HG03439 (cell line): ENCODE measurements around the gene BNC1.
"Not testable (repeated sequence)": the region's sequence is repeated elsewhere in the genome, so short reads cannot be mapped to it uniquely, and the experiment has no call there.

ENCODE experiments used
- ATAC-seq: cut with Tn5 transposase; IDR thresholded peaks from one replicate; pipeline ENCODE4 v1.9.1; 2021; ENCODE audit warnings: mild to moderate bottlenecking, moderate library complexity; ENCODE audit not compliant: unreplicated experiment

Gene BNC1

DNA sequence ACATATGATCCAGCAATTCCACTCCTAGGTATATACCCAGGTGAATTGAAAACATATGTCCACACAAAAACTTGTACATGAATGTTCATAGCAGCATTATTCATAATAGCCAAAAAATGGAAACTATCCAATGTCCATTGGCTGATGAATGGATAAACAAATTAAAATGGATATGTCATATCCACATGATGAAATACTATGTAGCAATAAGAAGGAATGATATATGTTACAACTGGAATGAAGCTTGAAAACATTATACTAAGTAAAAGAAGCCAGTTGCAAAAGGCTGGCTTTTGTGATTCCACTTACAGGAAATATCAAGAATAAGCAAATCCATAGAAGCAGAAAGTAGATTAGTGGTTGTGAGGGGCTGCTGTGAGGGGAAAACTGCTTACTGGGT, 33.7 kb downstream of the BNC1 start:
- no peak for ATAC-seq

- no peak for ATAC-seq
Measured at GRCh38 chr15:83249030-83249343, 35.5 kb downstream of the BNC1 start.

- ATAC-seq = no peak
Measured at GRCh38 chr15:83248151-83249029, 36.1 kb downstream of the BNC1 start.

DNA sequence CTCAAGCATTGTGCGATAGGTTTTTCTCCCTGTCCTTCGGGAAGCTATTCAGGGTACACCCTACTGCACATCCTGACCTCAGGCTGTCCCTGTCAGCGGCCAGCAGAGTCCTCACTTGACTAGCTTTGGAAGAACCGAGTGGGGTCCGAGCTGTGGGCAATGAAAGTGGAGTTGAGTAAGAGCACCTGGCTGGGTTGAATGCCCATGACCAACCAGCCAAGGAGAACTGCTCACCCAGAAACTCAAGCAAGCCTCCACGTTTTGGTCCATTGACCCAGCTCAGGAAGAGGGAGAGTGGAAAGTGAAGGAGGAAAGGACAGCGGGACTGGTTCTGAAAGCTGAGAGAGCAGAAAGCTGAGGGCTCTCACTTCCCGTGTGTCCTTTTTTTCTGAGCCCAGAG, 40.8 kb downstream of the BNC1 start:
- ATAC-seq = no peak

- ATAC-seq = no peak
Measured at GRCh38 chr15:83230242-83230641, 54.2 kb downstream of the BNC1 start.

GRCh38 chr15:83225449-83225848, 59.0 kb downstream of the BNC1 start:
- no peak for ATAC-seq

DNA sequence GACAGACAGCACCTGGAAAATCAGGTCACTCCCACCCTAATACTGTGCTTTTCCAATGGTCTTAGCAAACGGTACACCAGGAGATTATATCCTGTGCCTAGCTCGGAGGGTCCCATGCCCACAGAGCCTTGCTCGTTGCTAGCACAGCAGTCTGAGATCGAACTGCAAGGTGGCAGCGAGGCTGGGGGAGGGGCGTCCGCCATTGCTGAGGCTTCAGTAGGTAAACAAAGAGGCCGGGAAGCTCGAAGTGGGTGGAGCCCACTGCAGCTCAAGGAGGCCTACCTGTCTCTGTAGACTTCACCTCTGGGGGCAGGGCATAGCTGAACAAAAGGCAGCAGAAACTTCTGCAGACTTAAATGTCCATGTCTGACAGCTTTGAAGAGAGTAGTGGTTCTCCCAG, 62.7 kb downstream of the BNC1 start:
- ATAC-seq = not testable (repeated sequence)

- ATAC-seq = no peak
Measured at GRCh38 chr15:83219026-83219425, 65.4 kb downstream of the BNC1 start.

GRCh38 chr15:83215306-83215705, 69.2 kb downstream of the BNC1 start:
- no peak for ATAC-seq

DNA sequence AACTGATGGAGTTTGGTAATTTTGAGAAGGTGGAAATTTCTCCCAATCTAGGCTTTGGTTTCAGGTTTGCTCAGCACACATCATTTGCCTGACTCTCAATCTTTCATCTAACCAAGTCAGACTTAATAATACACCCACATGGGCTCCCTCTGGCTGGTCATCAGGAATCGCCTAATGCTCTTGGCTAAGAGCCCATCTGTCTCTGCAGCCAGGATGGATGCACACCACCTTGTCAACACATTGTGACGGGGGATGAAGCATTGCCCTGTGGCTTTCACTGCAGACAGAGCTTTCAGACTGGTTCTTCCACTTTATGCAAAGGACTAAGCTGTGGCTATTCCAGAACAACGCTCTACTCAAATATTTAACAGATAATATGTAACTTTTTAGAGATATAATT, 73.8 kb downstream of the BNC1 start:
- ATAC-seq = no peak

DNA sequence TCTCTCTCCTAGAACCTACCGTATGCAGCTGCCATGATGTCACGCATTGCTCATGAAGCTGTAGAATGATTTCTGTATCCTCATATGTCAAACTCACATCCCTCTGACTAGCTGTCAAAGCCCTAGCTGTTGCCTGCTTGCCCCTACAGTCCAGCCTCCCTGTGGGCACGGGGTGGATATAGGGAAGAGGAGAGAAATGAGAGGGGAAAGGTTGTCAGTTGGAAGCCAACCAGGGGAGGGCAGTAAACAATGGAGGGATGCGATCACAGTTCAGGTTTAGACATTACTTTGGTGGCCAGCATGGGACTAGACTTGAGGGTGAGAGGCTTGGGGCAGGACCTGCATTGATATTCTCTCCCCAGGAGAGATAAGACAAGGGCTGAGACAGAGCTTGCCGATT, 75.1 kb downstream of the BNC1 start:
- no peak for ATAC-seq

- ATAC-seq = no peak
Measured at GRCh38 chr15:83208367-83208661, 76.2 kb downstream of the BNC1 start.

DNA sequence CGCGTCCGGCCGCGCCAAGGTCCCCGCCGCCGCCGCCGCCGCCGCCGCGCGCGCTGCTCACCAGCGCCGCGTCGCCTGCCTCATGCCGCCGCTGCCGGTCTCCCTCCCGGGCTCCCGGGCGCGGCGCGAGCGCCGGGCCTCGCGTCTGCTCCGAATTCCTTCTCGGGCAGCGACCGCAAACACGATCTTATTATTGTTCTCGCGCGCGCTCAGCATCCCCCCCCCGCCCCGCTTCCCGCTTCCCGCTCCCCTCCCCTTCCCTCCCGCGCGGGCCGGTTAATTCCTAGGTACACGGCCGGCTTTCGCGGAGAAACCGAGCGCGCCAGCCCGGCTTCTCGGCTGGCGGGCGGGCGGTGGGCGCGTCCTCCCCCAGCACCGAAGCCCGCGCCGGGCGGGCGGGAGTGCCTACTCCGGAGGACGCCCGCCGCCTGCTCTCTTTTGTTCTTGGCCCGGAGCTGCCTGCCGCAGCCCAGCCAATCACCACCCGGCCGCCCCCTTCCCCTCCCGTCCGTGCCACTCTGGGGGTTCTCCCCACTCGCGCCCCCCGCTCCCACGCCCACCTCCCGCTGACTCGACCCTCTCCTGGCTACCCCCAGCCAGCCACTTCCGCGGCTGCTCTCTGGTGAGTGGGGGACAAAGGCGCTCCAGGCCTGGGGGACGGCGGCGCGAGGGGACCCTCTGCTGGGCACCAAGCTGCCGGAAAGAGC, 76.7 kb downstream of the BNC1 start, which contains the start of gene HDGFL3:
Gene HDGFL3, minus strand, starts transcription at position 164 of the 707 bp plus-strand sequence. CDS start 409 bp downstream, outside the sequence.
- ATAC-seq = no peak

GRCh38 chr15:83207009-83207659, 77.3 kb downstream of the BNC1 start:
- ATAC-seq = no peak

DNA sequence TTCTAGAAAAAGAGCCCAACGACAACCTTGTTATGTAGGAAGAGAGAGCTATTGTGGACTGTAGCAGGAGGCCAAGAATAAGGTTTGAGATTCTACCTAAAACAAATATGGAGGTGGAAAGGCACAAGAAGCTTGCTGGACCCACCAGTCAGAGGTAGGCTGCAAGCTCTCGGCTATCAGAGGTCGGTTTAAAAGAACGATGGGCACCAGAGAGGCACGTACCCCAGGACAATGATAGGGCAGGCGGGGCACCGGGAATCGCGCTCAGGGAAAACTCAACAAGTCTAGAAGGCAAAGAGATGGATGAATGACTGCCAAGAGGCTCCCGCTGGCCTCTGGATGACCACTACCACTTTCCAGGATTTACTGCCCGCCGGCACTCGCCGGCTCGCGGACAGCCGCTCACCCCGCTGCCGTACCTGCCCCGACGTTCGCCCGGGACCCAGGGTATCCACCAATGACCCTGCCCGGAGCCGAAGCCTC, 77.9 kb downstream of the BNC1 start:
- no peak for ATAC-seq
